ENCODE data around the gene CHN1. TPM values are rescaled to one million over a fixed set of nuclear protein-coding genes. Genes with fewer than 3 reads are reported as not detected.

CHN1 gene, protein sequence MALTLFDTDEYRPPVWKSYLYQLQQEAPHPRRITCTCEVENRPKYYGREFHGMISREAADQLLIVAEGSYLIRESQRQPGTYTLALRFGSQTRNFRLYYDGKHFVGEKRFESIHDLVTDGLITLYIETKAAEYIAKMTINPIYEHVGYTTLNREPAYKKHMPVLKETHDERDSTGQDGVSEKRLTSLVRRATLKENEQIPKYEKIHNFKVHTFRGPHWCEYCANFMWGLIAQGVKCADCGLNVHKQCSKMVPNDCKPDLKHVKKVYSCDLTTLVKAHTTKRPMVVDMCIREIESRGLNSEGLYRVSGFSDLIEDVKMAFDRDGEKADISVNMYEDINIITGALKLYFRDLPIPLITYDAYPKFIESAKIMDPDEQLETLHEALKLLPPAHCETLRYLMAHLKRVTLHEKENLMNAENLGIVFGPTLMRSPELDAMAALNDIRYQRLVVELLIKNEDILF
- 10 to 100 TPM; 11.8 to 56.7 (median 18.1) TPM for total RNA-seq

DNA sequence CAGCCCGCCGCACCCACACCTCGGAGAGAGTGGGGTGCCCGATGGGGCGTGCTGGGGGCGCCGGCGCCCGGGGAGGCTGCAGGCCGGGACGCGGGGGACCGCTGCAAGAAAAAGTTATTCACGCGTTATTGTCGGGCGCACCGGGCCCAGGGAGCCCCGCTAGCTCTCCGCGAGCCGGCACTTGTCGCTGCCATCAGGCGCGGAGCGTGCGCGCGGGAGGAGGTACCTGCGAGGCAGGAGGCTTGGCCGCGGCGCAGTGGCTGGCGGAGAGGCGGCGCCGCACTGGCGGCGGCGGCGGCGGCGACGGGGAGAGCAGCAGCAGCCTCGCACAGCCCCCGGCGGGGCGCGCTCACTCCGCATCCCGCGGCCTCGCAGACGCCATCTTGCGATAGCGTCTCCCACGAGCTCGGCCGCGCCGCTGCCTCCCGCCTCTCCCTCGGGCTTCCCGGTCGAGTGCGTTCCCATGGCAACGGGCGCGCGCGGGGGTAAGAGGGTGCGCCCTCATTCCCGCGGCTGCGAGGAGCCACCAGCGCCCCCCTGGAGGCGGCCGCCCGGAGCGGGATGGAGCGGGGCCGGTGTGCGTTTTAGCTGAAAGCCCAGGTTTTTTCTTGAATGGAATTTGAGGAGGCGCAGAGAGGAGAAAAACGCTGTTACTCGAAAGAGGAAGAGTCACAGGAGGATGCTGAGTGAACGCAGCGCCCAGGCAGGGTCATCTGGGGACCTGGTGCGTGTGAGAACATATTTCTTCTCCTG, at the start of gene CHN1:
CHN1 (minus strand) TSS at position 402 of the 753 bp plus-strand sequence. CDS start 469 bp downstream, outside the sequence.
- peak; percentile 70 for DNase-seq
- Histone ChIP-seq H3K27ac (peak within 1 kb of the TSS; percentile 73 to 82), H3K4me1 (no peaks in the 10 kb centered on the region)

DNA sequence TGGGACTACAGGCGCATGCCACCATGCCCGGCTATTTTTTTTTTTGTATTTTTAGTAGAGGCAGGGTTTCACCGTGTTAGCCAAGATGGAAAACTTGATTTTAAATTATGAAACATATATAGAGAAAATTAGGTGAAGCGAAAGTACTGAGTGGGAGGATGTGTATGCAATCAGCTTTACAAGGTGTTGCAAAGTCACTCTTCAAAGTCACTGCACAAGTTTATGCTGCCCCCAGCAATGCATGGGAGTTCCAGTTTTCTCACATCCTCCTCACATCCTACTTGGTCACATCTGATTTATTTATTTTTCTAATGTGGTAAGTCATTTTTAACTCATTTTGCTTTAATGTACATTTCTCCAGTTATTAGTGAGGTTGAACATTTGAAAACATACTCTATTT, 49.2 kb upstream of the CHN1 start:
- H3K27ac ChIP-seq = no peak overlapping the region
- H3K4me3 ChIP-seq = no peak overlapping the region
- DNase-seq = no peak
- H3K9me3 ChIP-seq = no peaks in the 10 kb centered on the region
- no peaks in the 10 kb centered on the region for H3K27me3 ChIP-seq
- TF ChIP-seq, protein P1, sequence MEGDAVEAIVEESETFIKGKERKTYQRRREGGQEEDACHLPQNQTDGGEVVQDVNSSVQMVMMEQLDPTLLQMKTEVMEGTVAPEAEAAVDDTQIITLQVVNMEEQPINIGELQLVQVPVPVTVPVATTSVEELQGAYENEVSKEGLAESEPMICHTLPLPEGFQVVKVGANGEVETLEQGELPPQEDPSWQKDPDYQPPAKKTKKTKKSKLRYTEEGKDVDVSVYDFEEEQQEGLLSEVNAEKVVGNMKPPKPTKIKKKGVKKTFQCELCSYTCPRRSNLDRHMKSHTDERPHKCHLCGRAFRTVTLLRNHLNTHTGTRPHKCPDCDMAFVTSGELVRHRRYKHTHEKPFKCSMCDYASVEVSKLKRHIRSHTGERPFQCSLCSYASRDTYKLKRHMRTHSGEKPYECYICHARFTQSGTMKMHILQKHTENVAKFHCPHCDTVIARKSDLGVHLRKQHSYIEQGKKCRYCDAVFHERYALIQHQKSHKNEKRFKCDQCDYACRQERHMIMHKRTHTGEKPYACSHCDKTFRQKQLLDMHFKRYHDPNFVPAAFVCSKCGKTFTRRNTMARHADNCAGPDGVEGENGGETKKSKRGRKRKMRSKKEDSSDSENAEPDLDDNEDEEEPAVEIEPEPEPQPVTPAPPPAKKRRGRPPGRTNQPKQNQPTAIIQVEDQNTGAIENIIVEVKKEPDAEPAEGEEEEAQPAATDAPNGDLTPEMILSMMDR (IDR thresholded peaks at IDR 0.05) = no peak
- TF ChIP-seq POLR2A (IDR thresholded peaks at IDR 0.05) = no peak
- intact Hi-C loops (cut with DNase I; ENCODE audit: low total_unique reads) = no loop called here
- no peaks in the 10 kb centered on the region for H3K36me3 ChIP-seq
- no peaks in the 10 kb centered on the region for H3K4me1 ChIP-seq

More for the DNA sequence above, at the start of gene CHN1:
- Histone ChIP-seq H3K27me3 (no peaks in the 10 kb centered on the region), H3K4me3 (peak within 1 kb of the TSS; percentile 54 to 94), H3K36me3 (no peaks in the 10 kb centered on the region), H3K9me3 (no peaks in the 10 kb centered on the region)
- intact Hi-C loops (cut with DNase I; ENCODE audit: low total_unique reads) = no loop called here
- TF ChIP-seq POLR2A (IDR thresholded peaks at IDR 0.05) = peak in 1 of 2 donors; percentile 37
- TF ChIP-seq, protein P1 (IDR thresholded peaks at IDR 0.05) = peak in 1 of 4 experiments; percentile 22

DNA sequence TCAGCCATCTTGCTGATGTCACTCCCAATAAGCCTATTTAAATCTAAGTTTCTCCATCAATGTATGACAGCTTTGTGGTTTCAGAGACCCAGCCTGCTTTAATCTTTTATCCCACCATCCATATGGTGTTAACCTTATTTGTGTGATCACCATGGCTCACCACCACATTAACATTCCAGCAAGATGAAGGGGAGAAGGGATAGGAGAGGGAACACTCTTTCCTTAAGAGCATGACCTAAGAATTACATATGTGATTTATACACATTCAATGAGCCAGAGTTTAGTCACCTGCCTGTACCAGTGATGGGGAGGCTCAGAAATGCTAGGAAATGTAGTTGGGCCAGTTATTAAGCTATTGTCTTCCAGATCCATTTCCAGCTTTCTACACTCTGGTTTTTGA, 44.5 kb upstream of the CHN1 start:
- no peak for DNase-seq
- Histone ChIP-seq H3K27ac (no peak overlapping the region), H3K36me3 (no peaks in the 10 kb centered on the region), H3K27me3 (no peaks in the 10 kb centered on the region), H3K9me3 (no peaks in the 10 kb centered on the region), H3K4me3 (no peak overlapping the region), H3K4me1 (no peaks in the 10 kb centered on the region)
- no peak for TF ChIP-seq POLR2A (IDR thresholded peaks at IDR 0.05)
- intact Hi-C loops (cut with DNase I; ENCODE audit: low total_unique reads) = no loop called here

DNA sequence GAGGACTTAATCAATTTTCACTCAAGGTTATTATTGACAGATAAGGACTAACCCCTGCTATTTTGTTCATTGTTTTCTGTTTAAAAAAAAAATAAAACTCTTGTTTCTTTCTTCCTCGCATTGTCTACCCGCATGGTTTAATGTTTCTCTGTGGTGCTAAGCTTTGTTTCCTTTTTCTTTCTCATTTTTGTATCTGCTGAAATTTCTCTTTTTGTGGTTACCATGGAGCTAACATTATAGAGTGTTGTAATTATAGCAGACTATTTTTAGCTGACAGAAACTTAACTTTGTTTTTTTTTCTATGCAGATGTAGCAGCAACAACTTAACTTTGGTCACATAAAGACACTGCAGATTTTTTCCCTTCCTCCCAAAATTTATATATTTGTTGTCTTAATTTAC, 43.1 kb upstream of the CHN1 start:
- H3K4me3 ChIP-seq = no peak overlapping the region
- H3K4me1 ChIP-seq = no peaks in the 10 kb centered on the region
- intact Hi-C loops (cut with DNase I; ENCODE audit: low total_unique reads) = no loop called here
- TF ChIP-seq, protein P1 (IDR thresholded peaks at IDR 0.05) = no peak
- no peak for TF ChIP-seq POLR2A (IDR thresholded peaks at IDR 0.05)
- no peak overlapping the region for H3K27ac ChIP-seq
- no peaks in the 10 kb centered on the region for H3K9me3 ChIP-seq
- H3K36me3 ChIP-seq = no peaks in the 10 kb centered on the region
- H3K27me3 ChIP-seq = no peaks in the 10 kb centered on the region
- no peak for DNase-seq

DNA sequence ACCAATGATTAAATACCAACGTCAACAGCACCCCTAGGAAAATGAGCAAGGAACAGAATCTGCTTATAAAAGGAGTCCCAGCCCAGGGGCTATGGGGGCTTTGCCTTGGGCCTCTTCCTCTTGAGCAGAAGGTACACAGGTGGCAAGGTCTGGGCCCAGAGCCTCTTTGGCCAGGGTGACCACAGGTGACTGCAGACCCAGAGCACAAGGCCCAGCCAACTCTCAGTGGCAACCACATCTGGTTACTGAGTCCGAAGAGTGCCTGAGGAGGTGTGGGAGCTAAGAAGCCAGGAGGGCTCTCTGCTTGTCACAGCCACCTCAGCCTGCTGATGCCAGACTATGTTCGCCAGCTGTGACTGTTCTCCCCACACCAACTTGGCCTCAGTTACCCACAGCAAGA, 34.3 kb upstream of the CHN1 start:
- H3K27ac ChIP-seq = no peak overlapping the region
- TF ChIP-seq, protein P1 (IDR thresholded peaks at IDR 0.05) = no peak
- TF ChIP-seq POLR2A (IDR thresholded peaks at IDR 0.05) = no peak
- H3K36me3 ChIP-seq = no peaks in the 10 kb centered on the region
- no peaks in the 10 kb centered on the region for H3K4me1 ChIP-seq
- DNase-seq = no peak
- H3K4me3 ChIP-seq = no peak overlapping the region
- H3K27me3 ChIP-seq = no peaks in the 10 kb centered on the region
- intact Hi-C loops (cut with DNase I; ENCODE audit: low total_unique reads) = no loop called here
- H3K9me3 ChIP-seq = no peaks in the 10 kb centered on the region
